Testis (tissue), 2 donors: ENCODE results near the gene PLN.

Source experiments
- POLR2A ChIP-seq: fragments of 450-650 bp; IDR thresholded peaks from one replicate; pipeline ENCODE4 v1.6.1; 2017; ENCODE audit warnings: antibody characterized with exemption, mild to moderate bottlenecking, moderate library complexity
- TF ChIP-seq, protein P1 (sequence below), 3 experiments: fragments of 450-650 bp in 2 of 3; fragments of 200-600 bp in 1 of 3; sonication (generic) in 1 of 3; IDR thresholded peaks; one replicate each; pipeline ENCODE4 v1.5.1; 2016 to 2019; ENCODE audit warnings: antibody characterized with exemption in 3 of 3, mild to moderate bottlenecking in 2 of 3, moderate library complexity in 1 of 3

DNA sequence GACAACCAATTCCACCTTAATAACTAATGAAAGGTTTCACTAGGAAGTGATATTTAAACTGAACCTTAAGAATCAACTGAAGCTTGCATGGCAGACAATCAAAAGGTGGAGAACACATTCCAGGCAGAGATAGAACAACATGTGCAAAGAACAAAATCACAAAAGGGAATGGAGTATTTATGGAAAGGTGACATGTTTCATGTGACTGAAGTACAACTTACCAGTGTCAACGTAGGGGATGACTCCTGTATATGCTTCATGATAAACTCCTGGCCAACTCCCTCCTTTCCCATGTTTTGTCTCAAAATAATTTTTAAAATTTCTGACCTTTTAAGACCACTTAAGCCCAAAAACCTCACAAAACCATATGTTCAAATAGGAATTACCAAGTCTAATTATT is 6.6 kb downstream of the PLN start:
- TF ChIP-seq POLR2A: no peak
- TF ChIP-seq, protein P1, sequence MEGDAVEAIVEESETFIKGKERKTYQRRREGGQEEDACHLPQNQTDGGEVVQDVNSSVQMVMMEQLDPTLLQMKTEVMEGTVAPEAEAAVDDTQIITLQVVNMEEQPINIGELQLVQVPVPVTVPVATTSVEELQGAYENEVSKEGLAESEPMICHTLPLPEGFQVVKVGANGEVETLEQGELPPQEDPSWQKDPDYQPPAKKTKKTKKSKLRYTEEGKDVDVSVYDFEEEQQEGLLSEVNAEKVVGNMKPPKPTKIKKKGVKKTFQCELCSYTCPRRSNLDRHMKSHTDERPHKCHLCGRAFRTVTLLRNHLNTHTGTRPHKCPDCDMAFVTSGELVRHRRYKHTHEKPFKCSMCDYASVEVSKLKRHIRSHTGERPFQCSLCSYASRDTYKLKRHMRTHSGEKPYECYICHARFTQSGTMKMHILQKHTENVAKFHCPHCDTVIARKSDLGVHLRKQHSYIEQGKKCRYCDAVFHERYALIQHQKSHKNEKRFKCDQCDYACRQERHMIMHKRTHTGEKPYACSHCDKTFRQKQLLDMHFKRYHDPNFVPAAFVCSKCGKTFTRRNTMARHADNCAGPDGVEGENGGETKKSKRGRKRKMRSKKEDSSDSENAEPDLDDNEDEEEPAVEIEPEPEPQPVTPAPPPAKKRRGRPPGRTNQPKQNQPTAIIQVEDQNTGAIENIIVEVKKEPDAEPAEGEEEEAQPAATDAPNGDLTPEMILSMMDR (IDR thresholded peaks at IDR 0.05): no peak
